ENCODE results near the gene FRMD3.

The FRMD3 gene

DNA sequence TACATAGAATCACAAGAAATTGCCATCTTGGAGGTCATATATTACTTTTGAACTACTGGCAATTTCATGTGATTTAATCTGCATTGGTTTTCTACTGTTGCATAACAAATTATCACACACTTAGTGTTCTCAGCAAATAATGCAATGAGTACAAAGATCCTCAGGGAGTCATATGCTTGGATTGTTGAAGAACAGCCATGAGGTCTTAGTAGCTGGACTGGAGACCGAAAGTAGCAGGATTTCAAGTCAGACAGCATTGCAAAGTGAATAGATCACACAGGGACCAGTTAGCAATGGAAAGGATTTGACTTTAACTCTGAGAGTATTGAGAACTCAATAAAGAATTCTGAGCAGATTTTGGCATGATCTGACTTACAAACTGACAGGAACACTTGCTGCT, 32.2 kb upstream of the FRMD3 start:
- DNase-seq (ENCODE audit: low read depth): peak; percentile 6
- TF ChIP-seq CTCF (conservative IDR thresholded peaks at IDR 0.05; ENCODE audit: low read length): no peak
- H3K4me3 ChIP-seq (ENCODE audit: low read length): no peak overlapping the region

DNA sequence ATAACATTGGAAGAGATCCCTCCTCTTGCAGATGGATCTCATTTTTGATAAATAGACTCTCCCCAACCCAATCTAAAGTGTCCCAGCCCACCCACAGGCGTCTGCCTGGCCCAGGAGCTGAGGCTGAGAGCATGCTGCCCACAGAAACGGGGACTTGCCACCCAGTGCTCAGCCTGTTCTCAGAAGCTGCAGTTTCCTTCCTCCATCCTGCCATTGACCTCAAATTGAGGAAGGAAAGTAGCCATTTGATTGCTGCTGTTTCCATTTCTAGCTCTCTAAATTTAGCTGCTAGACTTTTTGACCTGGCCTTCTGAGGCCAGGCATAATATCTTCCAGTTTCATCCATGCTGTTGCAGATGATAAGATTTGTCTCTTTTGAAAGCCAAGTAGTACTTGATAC, 31.1 kb upstream of the FRMD3 start:
- no peak for TF ChIP-seq CTCF (conservative IDR thresholded peaks at IDR 0.05; ENCODE audit: low read length)
- DNase-seq (ENCODE audit: low read depth): no peak

DNA sequence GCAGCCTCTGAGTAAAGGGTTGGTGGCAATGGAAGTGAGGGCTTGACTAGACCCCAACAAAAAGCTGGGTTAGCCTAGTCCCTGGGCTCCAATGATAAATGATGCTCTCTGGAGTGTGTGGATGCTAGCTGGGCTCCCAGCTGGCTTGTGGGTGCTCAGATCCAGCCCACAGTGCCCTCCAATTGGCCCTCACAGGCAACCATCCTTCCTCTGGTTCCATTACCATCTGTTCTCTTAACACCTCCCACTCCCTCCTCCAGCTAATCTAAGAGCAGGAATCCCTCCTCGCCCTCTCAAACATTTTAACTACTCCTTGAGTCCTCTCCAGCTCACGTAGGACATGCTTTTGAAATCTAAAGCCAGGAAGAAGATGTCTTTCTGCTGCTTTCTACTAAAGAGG, 25.2 kb upstream of the FRMD3 start:
- no peak for DNase-seq (ENCODE audit: low read depth)
- TF ChIP-seq CTCF (conservative IDR thresholded peaks at IDR 0.05; ENCODE audit: low read length): no peak
- no peak overlapping the region for H3K4me3 ChIP-seq (ENCODE audit: low read length)

More for the DNA sequence above, 31.1 kb upstream of the FRMD3 start:
- no peak overlapping the region for H3K4me3 ChIP-seq (ENCODE audit: low read length)

- no peak for DNase-seq (ENCODE audit: low read depth)
- no peak for TF ChIP-seq CTCF (conservative IDR thresholded peaks at IDR 0.05; ENCODE audit: low read length)
- no peak overlapping the region for H3K4me3 ChIP-seq (ENCODE audit: low read length)
Observed at GRCh38 chr9:83560169-83560826, 22.1 kb upstream of the FRMD3 start.

GRCh38 chr9:83557771-83558170, 19.6 kb upstream of the FRMD3 start:
- no peak for TF ChIP-seq CTCF (conservative IDR thresholded peaks at IDR 0.05; ENCODE audit: low read length)
- no peak overlapping the region for H3K4me3 ChIP-seq (ENCODE audit: low read length)
- no peak for DNase-seq (ENCODE audit: low read depth)

DNA sequence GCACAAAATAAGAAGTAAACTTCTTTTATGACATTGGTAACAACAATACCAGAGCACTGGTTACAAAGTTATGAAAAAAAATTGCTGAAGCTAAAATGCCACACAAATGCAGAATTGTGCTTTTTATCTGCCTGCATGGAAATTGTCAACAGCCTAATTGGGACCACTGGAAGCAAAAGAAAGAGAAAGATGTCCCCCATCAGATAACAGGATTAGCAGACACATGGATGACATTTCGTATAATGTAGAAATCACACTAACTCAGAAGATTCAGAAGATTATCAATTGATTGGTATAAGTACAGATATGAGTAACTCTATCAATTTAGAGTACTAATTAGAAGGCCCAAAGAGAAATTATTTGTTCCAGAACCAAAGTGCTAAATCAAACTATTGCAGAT, 19.1 kb upstream of the FRMD3 start:
- no peak overlapping the region for H3K4me3 ChIP-seq (ENCODE audit: low read length)
- TF ChIP-seq CTCF (conservative IDR thresholded peaks at IDR 0.05; ENCODE audit: low read length): no peak

GRCh38 chr9:83554278-83554677, 16.1 kb upstream of the FRMD3 start:
- no peak overlapping the region for H3K4me3 ChIP-seq (ENCODE audit: low read length)
- TF ChIP-seq CTCF (conservative IDR thresholded peaks at IDR 0.05; ENCODE audit: low read length): no peak
- DNase-seq (ENCODE audit: low read depth): no peak

More for the DNA sequence above, 19.1 kb upstream of the FRMD3 start:
- no peak for DNase-seq (ENCODE audit: low read depth)
